Activated CD4-positive, alpha-beta memory T cell treated with anti-CD3 and anti-CD28 coated beads, Interleukin-2, amount 10 ng/mL, durations not matched to agents 7 days and 5 days (primary cell): ENCODE results near the gene SCAPER. TPM values are rescaled to one million over a fixed set of nuclear protein-coding genes. Genes with fewer than 3 reads are reported as not detected.
A peak's percentile ranks its signal among the peaks of the same experiment; 100 is the strongest.

Source experiments
- CTCF ChIA-PET: fragments of 350-600 bp; sonication (Branson Sonifier 250); formaldehyde crosslinking; loops from one replicate; lab custom pipeline; 2021; ENCODE audit warnings: antibody characterized with exemption, inconsistent platforms; lab: Charles Lee
- POLR2A ChIA-PET: fragments of 350-600 bp; sonication (Branson Sonifier 250); formaldehyde crosslinking; loops from one replicate; lab custom pipeline; 2021; ENCODE audit warnings: antibody characterized with exemption; lab: Charles Lee
- DNase-seq: peaks from one replicate; pipeline ENCODE4 v3.0.0-alpha.2; 2020
- H3K27ac Mint-ChIP-seq: one replicate; pipeline ENCODE4 v1.8.0; 2021; ENCODE audit warnings: mild to moderate bottlenecking, mixed read lengths
- H3K27me3 Mint-ChIP-seq: one replicate; pipeline ENCODE4 v1.8.0; 2021; ENCODE audit warnings: mixed read lengths
- H3K36me3 Mint-ChIP-seq: one replicate; pipeline ENCODE4 v1.8.0; 2021; ENCODE audit warnings: low read depth, mixed read lengths
- H3K4me1 Mint-ChIP-seq: one replicate; pipeline ENCODE4 v1.8.0; 2021; ENCODE audit warnings: mixed read lengths
- H3K4me3 Mint-ChIP-seq: one replicate; pipeline ENCODE4 v1.8.0; 2021; ENCODE audit warnings: mild to moderate bottlenecking, mixed read lengths
- H3K9me3 Mint-ChIP-seq: one replicate; pipeline ENCODE4 v1.8.0; 2021; ENCODE audit warnings: mixed read lengths
- total RNA-seq, 2 experiments: library from RNA; stranded (reverse); gene quantifications; one replicate each; pipeline ENCODE4 v1.2.3, GENCODE V29; 2021

SCAPER gene
- total RNA-seq, result 10 to 100 TPM; 19.2 to 21.9 TPM

GRCh38 chr15:76905013-76905839, at the start of gene SCAPER:
Gene SCAPER (minus strand): TSS chr15:76905340. CDS start chr15:76883817, 21,523 bp downstream.
- Mint-ChIP-seq H3K9me3 (no peaks in the 10 kb centered on the region), H3K36me3 (no peaks in the 10 kb centered on the region), H3K4me1 (peaks cover 34% of the 10 kb centered on the region), H3K27me3 (peaks cover 2% of the 10 kb centered on the region), H3K4me3 (peak within 1 kb of the TSS; percentile 86), H3K27ac (peak within 1 kb of the TSS; percentile 75)
- POLR2A ChIA-PET, result interaction anchor here (0.8 to 1.1 kb wide), 4 partner anchors 26 to 560 kb away, joined by 3 to 5 read pairs (median 4); partner anchors contain the start of genes PSTPIP1 and RCN2
- peak; percentile 92 for DNase-seq
- CTCF ChIA-PET, result interaction anchor here (0.6 kb wide), 1 partner anchor 94 kb away, joined by 3 read pairs; no protein-coding TSS in a partner anchor

- CTCF ChIA-PET, result interaction anchor here (0.7 to 1.9 kb wide), 2 partner anchors 18 to 163 kb away, joined by 3 to 8 read pairs; no protein-coding TSS in a partner anchor
- POLR2A ChIA-PET, result interaction anchor here (0.9 to 1.6 kb wide), 3 partner anchors 8 to 67 kb away, joined by 3 to 4 read pairs (median 3); partner anchors contain the start of gene PSTPIP1
- no peaks in the 10 kb centered on the region for H3K27me3 Mint-ChIP-seq
- peaks cover 9% of the 10 kb centered on the region for H3K4me1 Mint-ChIP-seq
- H3K4me3 Mint-ChIP-seq, result no peak overlapping the region
- H3K9me3 Mint-ChIP-seq, result no peaks in the 10 kb centered on the region
- H3K27ac Mint-ChIP-seq, result no peak overlapping the region
- peaks cover 10% of the 10 kb centered on the region for H3K36me3 Mint-ChIP-seq
- DNase-seq, result no peak
Measured at GRCh38 chr15:76954744-76955143, 49.6 kb upstream of the SCAPER start.

- ChIA-PET CTCF (no interaction called here), POLR2A (interaction anchor here (0.9 to 1.6 kb wide), 3 partner anchors 9 to 68 kb away, joined by 3 to 4 read pairs (median 3); partner anchors contain the start of gene PSTPIP1)
- H3K36me3 Mint-ChIP-seq, result peaks cover 10% of the 10 kb centered on the region
- H3K27ac Mint-ChIP-seq, result no peak overlapping the region
- H3K4me1 Mint-ChIP-seq, result peaks cover 9% of the 10 kb centered on the region
- no peak for DNase-seq
- no peak overlapping the region for H3K4me3 Mint-ChIP-seq
- H3K27me3 Mint-ChIP-seq, result no peaks in the 10 kb centered on the region
- no peaks in the 10 kb centered on the region for H3K9me3 Mint-ChIP-seq
Measured at GRCh38 chr15:76953913-76954312, 48.8 kb upstream of the SCAPER start.

GRCh38 chr15:76951220-76951619, 46.1 kb upstream of the SCAPER start:
- Mint-ChIP-seq H3K27ac (no peak overlapping the region), H3K27me3 (no peaks in the 10 kb centered on the region), H3K4me3 (no peak overlapping the region), H3K9me3 (no peaks in the 10 kb centered on the region), H3K36me3 (peaks cover 30% of the 10 kb centered on the region), H3K4me1 (peaks cover 9% of the 10 kb centered on the region)
- POLR2A ChIA-PET, result no interaction called here
- DNase-seq, result no peak
- CTCF ChIA-PET, result interaction anchor here (0.6 to 1.6 kb wide), 4 partner anchors 10 to 875 kb away, joined by 3 to 5 read pairs (median 4); no protein-coding TSS in a partner anchor

- H3K27me3 Mint-ChIP-seq, result no peaks in the 10 kb centered on the region
- POLR2A ChIA-PET, result interaction anchor here (1.9 kb wide), 1 partner anchor 16 kb away, joined by 5 read pairs; the partner anchor contains the start of gene RCN2
- no peak for DNase-seq
- peaks cover 51% of the 10 kb centered on the region for H3K36me3 Mint-ChIP-seq
- H3K4me1 Mint-ChIP-seq, result peaks cover 9% of the 10 kb centered on the region
- no peaks in the 10 kb centered on the region for H3K9me3 Mint-ChIP-seq
- CTCF ChIA-PET, result interaction anchor here (1.4 kb wide), 1 partner anchor 26 kb away, joined by 4 read pairs; no protein-coding TSS in a partner anchor
- H3K27ac Mint-ChIP-seq, result no peak overlapping the region
- no peak overlapping the region for H3K4me3 Mint-ChIP-seq
Measured at GRCh38 chr15:76947454-76947853, 42.3 kb upstream of the SCAPER start.

GRCh38 chr15:76945494-76946093, 40.5 kb upstream of the SCAPER start:
- ChIA-PET CTCF (interaction anchor here (1.2 to 1.4 kb wide), 2 partner anchors 10 to 125 kb away, joined by 3 to 4 read pairs; partner anchors contain the start of gene TSPAN3), POLR2A (interaction anchor here (0.7 to 1.1 kb wide), 3 partner anchors 9 to 49 kb away, joined by 3 to 4 read pairs (median 3); partner anchors contain the start of genes PSTPIP1 and RCN2)
- Mint-ChIP-seq H3K4me1 (peaks cover 1% of the 10 kb centered on the region), H3K27me3 (no peaks in the 10 kb centered on the region), H3K4me3 (no peak overlapping the region), H3K9me3 (no peaks in the 10 kb centered on the region), H3K36me3 (peaks cover 44% of the 10 kb centered on the region), H3K27ac (no peak overlapping the region)
- no peak for DNase-seq

GRCh38 chr15:76942331-76942730, 37.2 kb upstream of the SCAPER start:
- Mint-ChIP-seq H3K4me1 (peaks cover 9% of the 10 kb centered on the region), H3K9me3 (no peaks in the 10 kb centered on the region), H3K27ac (no peak overlapping the region), H3K27me3 (no peaks in the 10 kb centered on the region), H3K36me3 (peaks cover 32% of the 10 kb centered on the region), H3K4me3 (no peak overlapping the region)
- ChIA-PET POLR2A (interaction anchor here (2.0 kb wide), 1 partner anchor 11 kb away, joined by 6 read pairs; the partner anchor contains the start of gene RCN2), CTCF (interaction anchor here (0.7 to 1.8 kb wide), 8 partner anchors 11 to 601 kb away, joined by 3 to 7 read pairs (median 4); partner anchors contain the start of gene RCN2)
- no peak for DNase-seq

GRCh38 chr15:76941636-76942035, 36.5 kb upstream of the SCAPER start:
- Mint-ChIP-seq H3K4me1 (peaks cover 14% of the 10 kb centered on the region), H3K9me3 (no peaks in the 10 kb centered on the region), H3K27me3 (no peaks in the 10 kb centered on the region), H3K4me3 (no peak overlapping the region), H3K27ac (no peak overlapping the region), H3K36me3 (peaks cover 30% of the 10 kb centered on the region)
- ChIA-PET CTCF (interaction anchor here (0.7 to 1.8 kb wide), 14 partner anchors 9 to 602 kb away, joined by 3 to 7 read pairs (median 4); partner anchors contain the start of genes PSTPIP1 and RCN2), POLR2A (interaction anchor here (0.7 to 2.0 kb wide), 3 partner anchors 10 to 63 kb away, joined by 3 to 6 read pairs (median 3); partner anchors contain the start of gene RCN2)
- no peak for DNase-seq

- H3K4me3 Mint-ChIP-seq, result no peak overlapping the region
- peak overlapping the region; percentile 53 for H3K27ac Mint-ChIP-seq
- no peaks in the 10 kb centered on the region for H3K9me3 Mint-ChIP-seq
- no peak for DNase-seq
- POLR2A ChIA-PET, result interaction anchor here (1.0 kb wide), 1 partner anchor 8 kb away, joined by 4 read pairs; the partner anchor contains the start of gene RCN2
- CTCF ChIA-PET, result interaction anchor here (1.1 kb wide), 1 partner anchor 604 kb away, joined by 4 read pairs; no protein-coding TSS in a partner anchor
- peaks cover 25% of the 10 kb centered on the region for H3K4me1 Mint-ChIP-seq
- no peaks in the 10 kb centered on the region for H3K27me3 Mint-ChIP-seq
- peaks cover 31% of the 10 kb centered on the region for H3K36me3 Mint-ChIP-seq
Measured at GRCh38 chr15:76939715-76940114, 34.6 kb upstream of the SCAPER start.

- CTCF ChIA-PET, result interaction anchor here (1.1 kb wide), 1 partner anchor 605 kb away, joined by 4 read pairs; no protein-coding TSS in a partner anchor
Measured at GRCh38 chr15:76938752-76939151, 33.6 kb upstream of the SCAPER start.

GRCh38 chr15:76936671-76937070, 31.5 kb upstream of the SCAPER start:
- DNase-seq, result no peak
- H3K9me3 Mint-ChIP-seq, result no peaks in the 10 kb centered on the region
- H3K4me1 Mint-ChIP-seq, result peaks cover 44% of the 10 kb centered on the region
- ChIA-PET POLR2A (interaction anchor here (1.0 kb wide), 1 partner anchor 9 kb away, joined by 3 read pairs; no protein-coding TSS in a partner anchor), CTCF (interaction anchor here (1.9 kb wide), 1 partner anchor 37 kb away, joined by 5 read pairs; no protein-coding TSS in a partner anchor)
- H3K27me3 Mint-ChIP-seq, result no peaks in the 10 kb centered on the region
- no peak overlapping the region for H3K27ac Mint-ChIP-seq
- peaks cover 32% of the 10 kb centered on the region for H3K36me3 Mint-ChIP-seq
- H3K4me3 Mint-ChIP-seq, result no peak overlapping the region

More at GRCh38 chr15:76938752-76939151, 33.6 kb upstream of the SCAPER start:
- no peaks in the 10 kb centered on the region for H3K27me3 Mint-ChIP-seq
- no peak overlapping the region for H3K27ac Mint-ChIP-seq
- H3K4me1 Mint-ChIP-seq, result peaks cover 27% of the 10 kb centered on the region
- DNase-seq, result no peak
- H3K9me3 Mint-ChIP-seq, result no peaks in the 10 kb centered on the region
- H3K4me3 Mint-ChIP-seq, result no peak overlapping the region
- POLR2A ChIA-PET, result no interaction called here
- H3K36me3 Mint-ChIP-seq, result peaks cover 29% of the 10 kb centered on the region

- peaks cover 32% of the 10 kb centered on the region for H3K36me3 Mint-ChIP-seq
- ChIA-PET POLR2A (no interaction called here), CTCF (interaction anchor here (1.4 kb wide), 1 partner anchor 10 kb away, joined by 4 read pairs; no protein-coding TSS in a partner anchor)
- H3K27ac Mint-ChIP-seq, result no peak overlapping the region
- H3K4me3 Mint-ChIP-seq, result no peak overlapping the region
- no peak for DNase-seq
- H3K4me1 Mint-ChIP-seq, result peaks cover 48% of the 10 kb centered on the region
- H3K9me3 Mint-ChIP-seq, result no peaks in the 10 kb centered on the region
- H3K27me3 Mint-ChIP-seq, result no peaks in the 10 kb centered on the region
Measured at GRCh38 chr15:76935620-76936019, 30.5 kb upstream of the SCAPER start.
